Left lung (tissue), 10 donors: ENCODE results near the gene SPI1. TPM values are rescaled to one million over a fixed set of nuclear protein-coding genes. Genes with fewer than 3 reads are reported as not detected.

ENCODE experiments used
- ATAC-seq: fragments of 200-7000 bp; cut with Tn5 transposase; one replicate; pipeline ENCODE4 v1.9.1; 2020; ENCODE audit warnings: moderate library complexity
- DNase-seq, 4 donors: peaks; one replicate each; pipeline ENCODE4 v3.0.0-alpha.2; 2013 to 2020
- H3K27ac ChIP-seq, 2 donors: fragments of 200-600 bp; sonication (generic) in 1 of 2; one replicate each; pipeline versions ENCODE4 v1.5.0 to v1.8.0; 2020 to 2021
- H3K27me3 ChIP-seq, 2 donors: fragments of 200-600 bp; sonication (generic) in 1 of 2; one replicate each; pipeline versions ENCODE4 v1.5.0 to v1.8.0; 2020 to 2021
- H3K36me3 ChIP-seq, 2 donors: fragments of 200-600 bp; sonication (generic) in 1 of 2; one replicate each; pipeline versions ENCODE4 v1.5.0 to v1.8.0; 2020 to 2021
- H3K4me1 ChIP-seq, 2 donors: fragments of 200-600 bp; one replicate each; pipeline ENCODE4 v1.8.0; 2021
- H3K4me3 ChIP-seq, 2 donors: fragments of 200-600 bp; sonication (generic) in 1 of 2; one replicate each; pipeline versions ENCODE4 v1.5.0 to v1.8.0; 2020 to 2021; ENCODE audit warnings: mild to moderate bottlenecking in 1 of 2
- H3K9me3 ChIP-seq, 2 donors: fragments of 200-600 bp; sonication (generic) in 1 of 2; one replicate each; pipeline versions ENCODE4 v1.5.0 to v1.8.0; 2020 to 2021
- intact Hi-C, 2 donors: fragments of 100-400 bp; cut with DNase I; formaldehyde crosslinking; loops; one replicate each; pipeline versions ENCODE4 v1.11.2 to v1.14.2; 2022
- polyA plus RNA-seq, 6 donors: library from polyadenylated mRNA; unstranded; fragments of 120-200 nt; gene quantifications; one replicate each; pipeline ENCODE4 v1.2.1, GENCODE V29; 2013; ENCODE audit not compliant: insufficient read length in 6 of 6
- total RNA-seq, 2 donors: library from RNA; stranded (reverse); fragmentation: NEBNext Ultra II Directional; extraction: Animal tissue kit (Norgen Biotek cat#: 25700); gene quantifications; one replicate each; pipeline ENCODE4 v1.2.1, GENCODE V29; 2021
- TF ChIP-seq, protein P1 (sequence below), 2 donors: fragments of 200-600 bp; sonication (generic) in 1 of 2; IDR thresholded peaks; one replicate each; pipeline versions ENCODE4 v1.5.0 to v1.8.0; 2021; ENCODE audit warnings: antibody characterized with exemption in 2 of 2
- donor health status: DM: no; HTN: yes; CAD: no.
- donor health status: DM: no; HTN: no; CAD: no.

SPI1 gene
- total and polyA plus RNA-seq, 8 donors = 4.9 to 194 (median 6.2) TPM

DNA sequence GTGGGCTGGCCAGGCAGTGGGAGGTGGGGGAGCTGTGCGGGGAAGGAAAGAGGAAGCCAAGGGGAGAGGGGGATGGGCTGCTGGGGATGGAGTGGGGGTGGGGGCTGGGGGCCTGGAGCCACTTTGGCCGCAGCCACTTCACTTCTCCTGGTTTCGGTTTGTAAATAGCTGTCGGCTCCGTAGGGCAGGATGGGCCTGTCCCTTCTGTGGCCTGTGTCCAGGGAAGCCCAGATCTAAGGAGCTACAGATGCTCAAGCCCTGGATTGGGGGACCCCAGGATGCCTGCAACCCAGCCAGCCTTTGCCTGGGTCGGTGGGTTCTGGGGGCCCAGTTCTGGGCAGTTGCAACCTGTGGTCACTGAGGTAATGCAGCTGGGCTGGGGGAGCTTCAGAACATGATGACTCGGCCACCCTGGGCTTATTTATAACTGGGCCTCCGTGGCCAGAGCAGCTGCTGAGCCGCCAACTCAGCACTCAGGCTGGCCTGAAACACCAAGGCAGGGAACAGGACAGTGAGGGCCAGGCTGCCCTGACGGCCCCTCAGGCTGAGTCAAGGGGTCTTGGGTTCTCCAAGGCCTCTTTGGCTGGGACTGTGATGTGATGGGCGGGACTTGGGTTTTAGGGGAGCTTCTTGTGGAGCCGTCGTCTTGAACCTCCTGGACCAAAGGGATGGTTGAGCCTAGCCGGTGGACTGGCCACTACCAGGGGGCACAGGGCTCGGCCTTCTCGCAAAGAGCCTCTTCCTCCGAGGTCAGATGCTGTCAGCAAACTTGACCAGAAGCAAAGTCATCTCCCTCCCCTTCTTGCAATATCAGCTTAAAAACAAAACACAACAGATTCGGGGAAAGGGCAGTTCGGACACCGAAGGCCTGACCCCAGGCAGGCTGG is 15.1 kb upstream of the SPI1 start:
- peak overlapping the region in 1 of 2 donors; percentile 40 for H3K4me3 ChIP-seq
- DNase-seq (peak in 2 of 4 donors; percentile 74 to 87), ATAC-seq (peak; percentile 40)
- no peaks in the 10 kb centered on the region for H3K36me3 ChIP-seq
- H3K27ac ChIP-seq = peak overlapping the region; percentile 92 to 97
- TF ChIP-seq, protein P1, sequence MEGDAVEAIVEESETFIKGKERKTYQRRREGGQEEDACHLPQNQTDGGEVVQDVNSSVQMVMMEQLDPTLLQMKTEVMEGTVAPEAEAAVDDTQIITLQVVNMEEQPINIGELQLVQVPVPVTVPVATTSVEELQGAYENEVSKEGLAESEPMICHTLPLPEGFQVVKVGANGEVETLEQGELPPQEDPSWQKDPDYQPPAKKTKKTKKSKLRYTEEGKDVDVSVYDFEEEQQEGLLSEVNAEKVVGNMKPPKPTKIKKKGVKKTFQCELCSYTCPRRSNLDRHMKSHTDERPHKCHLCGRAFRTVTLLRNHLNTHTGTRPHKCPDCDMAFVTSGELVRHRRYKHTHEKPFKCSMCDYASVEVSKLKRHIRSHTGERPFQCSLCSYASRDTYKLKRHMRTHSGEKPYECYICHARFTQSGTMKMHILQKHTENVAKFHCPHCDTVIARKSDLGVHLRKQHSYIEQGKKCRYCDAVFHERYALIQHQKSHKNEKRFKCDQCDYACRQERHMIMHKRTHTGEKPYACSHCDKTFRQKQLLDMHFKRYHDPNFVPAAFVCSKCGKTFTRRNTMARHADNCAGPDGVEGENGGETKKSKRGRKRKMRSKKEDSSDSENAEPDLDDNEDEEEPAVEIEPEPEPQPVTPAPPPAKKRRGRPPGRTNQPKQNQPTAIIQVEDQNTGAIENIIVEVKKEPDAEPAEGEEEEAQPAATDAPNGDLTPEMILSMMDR (IDR thresholded peaks at IDR 0.05) = no peak
- H3K4me1 ChIP-seq = peaks cover 0 to 76% of the 10 kb centered on the region in 2 donors
- intact Hi-C loops = no loop called here
- H3K27me3 ChIP-seq = no peaks in the 10 kb centered on the region
- no peaks in the 10 kb centered on the region for H3K9me3 ChIP-seq

DNA sequence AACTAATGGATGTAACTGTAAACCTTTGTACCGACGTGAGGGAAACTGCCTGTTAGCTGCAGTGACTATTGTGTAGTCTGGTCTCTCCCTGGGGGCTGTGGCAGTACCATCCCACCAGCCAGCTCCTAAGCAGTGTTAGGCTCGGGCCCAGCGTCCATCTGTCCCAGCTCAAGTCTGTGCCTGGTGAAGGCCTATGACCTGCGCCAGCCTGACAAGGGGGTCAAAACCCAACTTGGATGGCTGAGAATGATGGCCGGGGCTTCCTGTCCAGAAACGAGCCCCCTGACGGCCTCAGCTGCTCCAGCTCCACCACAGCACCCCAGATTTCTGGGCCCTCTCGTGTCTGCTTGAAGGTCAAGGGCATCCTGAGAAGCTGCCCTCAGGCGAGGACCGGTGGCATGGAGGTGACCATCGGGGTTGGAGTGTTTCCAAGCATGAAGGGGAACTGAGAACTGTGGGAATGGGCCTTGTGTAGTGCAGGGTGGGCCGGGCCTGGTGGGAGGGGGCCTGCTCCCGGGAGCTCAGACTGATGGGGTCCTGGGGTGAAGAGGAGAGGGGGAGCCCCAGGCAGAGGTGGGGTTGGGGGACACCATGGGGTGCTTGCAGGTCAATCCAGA is 14.3 kb upstream of the SPI1 start:
- H3K4me1 ChIP-seq = peaks cover 0 to 83% of the 10 kb centered on the region in 2 donors
- no peaks in the 10 kb centered on the region for H3K9me3 ChIP-seq
- intact Hi-C loops = no loop called here
- TF ChIP-seq, protein P1 (IDR thresholded peaks at IDR 0.05) = no peak
- H3K27ac ChIP-seq = peak overlapping the region; percentile 92 to 97
- no peaks in the 10 kb centered on the region for H3K27me3 ChIP-seq
- H3K36me3 ChIP-seq = no peaks in the 10 kb centered on the region
- ATAC-seq = no peak
- H3K4me3 ChIP-seq = peak overlapping the region in 1 of 2 donors; percentile 40
- peak in 1 of 4 donors; percentile 33 for DNase-seq

DNA sequence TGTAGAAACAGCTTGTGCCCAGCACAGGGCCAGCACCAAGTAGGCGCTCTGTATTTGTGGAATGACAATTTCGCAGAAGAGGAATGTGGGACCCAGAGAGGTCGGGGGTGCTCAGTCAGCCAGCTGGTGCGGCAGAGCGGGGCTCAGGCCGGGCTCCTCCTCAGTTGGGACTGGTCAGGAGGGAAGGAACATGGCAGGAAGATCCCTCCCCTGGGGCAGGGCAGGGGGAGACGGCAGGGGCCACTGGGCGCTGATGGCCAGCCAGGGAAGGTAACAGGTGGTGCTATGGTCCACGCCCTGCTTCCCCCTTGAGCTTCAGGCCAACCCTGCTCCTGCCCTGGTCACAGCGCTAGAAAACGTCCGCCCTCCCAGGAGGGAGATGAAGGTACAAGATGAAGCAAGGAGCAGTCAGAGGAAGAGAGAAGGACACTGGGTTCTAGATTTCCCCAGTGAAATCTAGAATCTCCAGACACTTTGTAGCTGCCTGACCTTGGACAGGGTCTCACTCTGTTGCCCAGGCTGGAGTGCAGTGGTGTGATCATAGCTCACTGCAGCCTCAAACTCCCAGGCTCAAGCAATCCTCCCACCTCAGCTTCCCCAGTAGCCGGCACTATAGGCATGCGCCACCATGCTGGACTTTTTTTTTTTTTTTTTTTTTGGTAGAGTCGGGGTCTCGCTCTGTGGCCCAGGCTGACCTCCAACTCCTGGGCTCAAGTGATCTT is 13.5 kb upstream of the SPI1 start:
- no peak overlapping the region for H3K4me3 ChIP-seq
- peak in 1 of 4 donors; percentile 81 for DNase-seq
- no peaks in the 10 kb centered on the region for H3K27me3 ChIP-seq
- no peaks in the 10 kb centered on the region for H3K36me3 ChIP-seq
- H3K4me1 ChIP-seq = peaks cover 0 to 90% of the 10 kb centered on the region in 2 donors
- no peaks in the 10 kb centered on the region for H3K9me3 ChIP-seq
- peak overlapping the region; percentile 92 to 97 for H3K27ac ChIP-seq
- intact Hi-C loops = no loop called here
- ATAC-seq = no peak
- TF ChIP-seq, protein P1 (IDR thresholded peaks at IDR 0.05) = no peak

DNA sequence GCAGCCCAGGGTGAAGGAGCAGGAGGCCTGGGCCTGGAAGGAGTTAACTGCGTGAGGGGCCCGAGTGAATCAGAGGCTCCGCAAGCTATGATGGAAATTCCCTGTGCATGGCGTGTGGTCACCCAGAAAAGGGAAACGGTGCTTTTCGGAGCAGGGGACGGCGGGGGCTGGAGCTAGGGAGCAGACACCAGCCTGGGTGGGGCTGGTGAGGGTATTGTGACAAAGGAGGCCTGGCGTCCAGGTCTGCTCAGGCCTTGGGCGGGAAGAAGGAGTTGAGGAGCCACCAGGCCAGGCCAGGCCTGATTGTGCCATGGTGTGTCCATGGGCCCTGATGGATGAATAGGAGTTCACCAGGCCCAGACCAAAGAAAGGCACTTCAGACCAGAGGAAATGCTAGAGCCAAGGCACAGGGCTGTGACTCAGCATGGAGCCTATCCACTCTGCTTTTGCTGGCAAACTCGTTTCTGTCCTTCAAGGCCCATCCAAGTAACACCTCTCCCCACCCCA is 12.8 kb upstream of the SPI1 start:
- Histone ChIP-seq H3K4me1 (peaks cover 0 to 92% of the 10 kb centered on the region in 2 donors), H3K27ac (peak overlapping the region; percentile 55 to 97), H3K36me3 (no peaks in the 10 kb centered on the region), H3K27me3 (no peaks in the 10 kb centered on the region), H3K9me3 (no peaks in the 10 kb centered on the region), H3K4me3 (no peak overlapping the region)
- intact Hi-C loops = no loop called here
- TF ChIP-seq, protein P1 (IDR thresholded peaks at IDR 0.05) = no peak
- DNase-seq (peak in 2 of 4 donors; percentile 82 to 92), ATAC-seq (peak; percentile 29)
